RWPE1 (cell line): ENCODE measurements around the gene ZNF292.
"Not testable (repeated sequence)": the region's sequence is repeated elsewhere in the genome, so short reads cannot be mapped to it uniquely, and the experiment has no call there.

Experiments
- CTCF ChIA-PET: fragments of 350-600 bp; sonication (Branson Sonifier 250); formaldehyde crosslinking; extraction: SDS; loops from one replicate; lab custom pipeline; 2021; lab: Yijun Ruan, JAX
- POLR2A ChIA-PET: fragments of 400-600 bp; formaldehyde crosslinking; extraction: SDS; loops from one replicate; lab custom pipeline; 2020; ENCODE audit warnings: antibody characterized with exemption; ENCODE audit not compliant: low non-redundant PET; lab: Yijun Ruan, JAX
- DNase-seq: peaks from one replicate; pipeline ENCODE4 v3.0.0; 2012; ENCODE audit warnings: low spot score
- H3K27ac ChIP-seq: fragments of 450-650 bp; 2 replicates; pipeline ENCODE4 v1.5.1; 2017
- CTCF ChIP-seq: fragments of 450-650 bp; conservative IDR thresholded peaks from 2 replicates; pipeline ENCODE4 v1.5.1; 2017; ENCODE audit warnings: low read depth, mild to moderate bottlenecking

Gene ZNF292

GRCh38 chr6:87122477-87122876, 32.9 kb upstream of the ZNF292 start:
- DNase-seq: no peak

GRCh38 chr6:87124074-87124473, 31.3 kb upstream of the ZNF292 start:
- ChIA-PET CTCF (interaction anchor here (0.6 kb wide), 1 partner anchor 16 kb away, joined by 5 read pairs; no protein-coding TSS in a partner anchor), POLR2A (interaction anchor here (0.6 kb wide), 1 partner anchor 495 kb away, joined by 4 read pairs; no protein-coding TSS in a partner anchor)
- no peak overlapping the region for H3K27ac ChIP-seq
- no peak for TF ChIP-seq CTCF
- no peak for DNase-seq

More at GRCh38 chr6:87122477-87122876, 32.9 kb upstream of the ZNF292 start:
- ChIA-PET CTCF (no interaction called here), POLR2A (no interaction called here)
- H3K27ac ChIP-seq: no peak overlapping the region
- no peak for TF ChIP-seq CTCF

GRCh38 chr6:87126501-87126900, 28.9 kb upstream of the ZNF292 start:
- no peak for DNase-seq
- CTCF ChIA-PET: no interaction called here
- TF ChIP-seq CTCF: no peak
- POLR2A ChIA-PET: no interaction called here
- H3K27ac ChIP-seq: no peak overlapping the region

- no peak for DNase-seq
- no peak for TF ChIP-seq CTCF
- ChIA-PET CTCF (no interaction called here), POLR2A (no interaction called here)
- H3K27ac ChIP-seq: no peak overlapping the region
Observed at GRCh38 chr6:87127737-87128136, 27.6 kb upstream of the ZNF292 start.

- DNase-seq: no peak
- POLR2A ChIA-PET: no interaction called here
- no peak overlapping the region for H3K27ac ChIP-seq
- CTCF ChIA-PET: no interaction called here
- TF ChIP-seq CTCF: no peak
Observed at GRCh38 chr6:87136963-87137362, 18.4 kb upstream of the ZNF292 start.

- POLR2A ChIA-PET: no interaction called here
- DNase-seq: peak; percentile 61
Observed at GRCh38 chr6:87139236-87139635, 16.1 kb upstream of the ZNF292 start.

GRCh38 chr6:87139927-87140326, 15.4 kb upstream of the ZNF292 start:
- DNase-seq, POLR2A ChIA-PET, H3K27ac ChIP-seq: not testable (repeated sequence)
- CTCF ChIA-PET: interaction anchor here (0.6 to 1.5 kb wide), 6 partner anchors 8 to 328 kb away, joined by 3 to 5 read pairs (median 4); no protein-coding TSS in a partner anchor

More at GRCh38 chr6:87139236-87139635, 16.1 kb upstream of the ZNF292 start:
- CTCF ChIA-PET: interaction anchor here (0.5 to 1.5 kb wide), 11 partner anchors 7 to 1354 kb away, joined by 3 to 5 read pairs (median 3); no protein-coding TSS in a partner anchor
- TF ChIP-seq CTCF: peak; percentile 79
- H3K27ac ChIP-seq: no peak overlapping the region
